Testis (tissue), 2 donors: Measurements from ENCODE around the gene FAM120A.

ENCODE experiments used
- CTCF ChIP-seq, 3 experiments: fragments of 450-650 bp in 2 of 3; fragments of 200-600 bp in 1 of 3; sonication (generic) in 1 of 3; IDR thresholded peaks; one replicate each; pipeline ENCODE4 v1.5.1; 2016 to 2019; ENCODE audit warnings: antibody characterized with exemption in 3 of 3, mild to moderate bottlenecking in 2 of 3, moderate library complexity in 1 of 3
- POLR2A ChIP-seq: fragments of 450-650 bp; IDR thresholded peaks from one replicate; pipeline ENCODE4 v1.6.1; 2017; ENCODE audit warnings: antibody characterized with exemption, mild to moderate bottlenecking, moderate library complexity

- no peak for TF ChIP-seq CTCF (IDR thresholded peaks at IDR 0.05)
- no peak for TF ChIP-seq POLR2A
Measured at GRCh38 chr9:93585695-93586094, 134.2 kb downstream of the FAM120A start.
